ENCODE measurements around the gene CSNK1D.

The CSNK1D gene

DNA sequence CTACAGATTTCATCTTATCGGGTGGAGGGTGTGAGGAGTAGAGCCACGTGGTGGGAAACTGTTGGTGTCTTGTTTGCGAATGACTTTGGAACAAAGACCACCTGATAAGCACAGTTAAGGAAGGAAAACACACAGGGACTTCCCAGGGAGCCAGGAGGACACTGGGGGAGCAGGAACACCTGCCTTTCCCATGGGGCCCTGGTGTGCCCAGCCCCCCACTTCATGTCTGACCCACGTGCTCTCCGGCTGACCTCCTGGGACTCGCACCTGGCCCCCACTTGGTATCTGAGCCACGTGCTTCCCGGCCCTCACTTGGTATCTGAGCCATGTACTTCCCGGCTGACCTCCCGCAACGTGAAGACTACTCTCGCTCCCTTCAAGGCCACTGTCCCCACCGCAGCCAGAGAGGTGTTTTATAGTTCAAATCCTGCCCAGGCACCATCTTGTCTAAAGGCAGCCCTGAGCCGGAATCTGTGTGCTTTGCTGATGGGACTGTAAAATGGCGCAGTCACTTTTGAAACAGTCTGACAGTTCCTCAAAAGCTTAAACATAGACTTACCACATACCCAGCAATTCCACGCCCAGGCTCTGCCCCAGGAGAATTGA lies 5.4 kb upstream of the CSNK1D start:
- TF ChIP-seq, protein P1, sequence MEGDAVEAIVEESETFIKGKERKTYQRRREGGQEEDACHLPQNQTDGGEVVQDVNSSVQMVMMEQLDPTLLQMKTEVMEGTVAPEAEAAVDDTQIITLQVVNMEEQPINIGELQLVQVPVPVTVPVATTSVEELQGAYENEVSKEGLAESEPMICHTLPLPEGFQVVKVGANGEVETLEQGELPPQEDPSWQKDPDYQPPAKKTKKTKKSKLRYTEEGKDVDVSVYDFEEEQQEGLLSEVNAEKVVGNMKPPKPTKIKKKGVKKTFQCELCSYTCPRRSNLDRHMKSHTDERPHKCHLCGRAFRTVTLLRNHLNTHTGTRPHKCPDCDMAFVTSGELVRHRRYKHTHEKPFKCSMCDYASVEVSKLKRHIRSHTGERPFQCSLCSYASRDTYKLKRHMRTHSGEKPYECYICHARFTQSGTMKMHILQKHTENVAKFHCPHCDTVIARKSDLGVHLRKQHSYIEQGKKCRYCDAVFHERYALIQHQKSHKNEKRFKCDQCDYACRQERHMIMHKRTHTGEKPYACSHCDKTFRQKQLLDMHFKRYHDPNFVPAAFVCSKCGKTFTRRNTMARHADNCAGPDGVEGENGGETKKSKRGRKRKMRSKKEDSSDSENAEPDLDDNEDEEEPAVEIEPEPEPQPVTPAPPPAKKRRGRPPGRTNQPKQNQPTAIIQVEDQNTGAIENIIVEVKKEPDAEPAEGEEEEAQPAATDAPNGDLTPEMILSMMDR (IDR thresholded peaks at IDR 0.05; ENCODE audit: low read depth, low read length): no peak
- no peak for DNase-seq (ENCODE audit: low read depth, low spot score)
- in situ Hi-C loops (cut with HindIII; ENCODE audit: low sequenced_read_pairs): no loop called here
- H3K4me3 ChIP-seq (ENCODE audit: low read depth, low read length): no peak overlapping the region

DNA sequence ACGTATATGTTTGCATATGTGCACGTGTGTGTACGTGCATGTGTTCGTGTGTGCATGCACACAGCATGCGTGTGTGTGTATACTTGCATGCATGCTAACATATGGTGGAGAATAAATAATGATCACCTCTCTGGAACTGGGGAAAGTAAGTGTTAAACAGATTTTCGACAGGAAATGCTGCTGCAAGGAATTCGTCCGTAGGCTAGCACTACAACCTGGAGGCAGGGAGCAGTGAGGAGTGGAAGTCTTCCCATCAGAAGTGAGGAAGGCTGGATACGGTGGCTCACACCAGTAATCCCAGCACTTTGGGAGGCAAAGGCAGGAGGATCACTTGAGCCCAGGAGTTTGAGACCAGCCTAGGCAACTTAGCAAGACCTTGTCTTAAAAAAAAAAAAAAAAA lies 4.8 kb upstream of the CSNK1D start:
- DNase-seq (ENCODE audit: low read depth, low spot score): no peak
- in situ Hi-C loops (cut with HindIII; ENCODE audit: low sequenced_read_pairs): no loop called here
- H3K4me3 ChIP-seq (ENCODE audit: low read depth, low read length): no peak overlapping the region
- TF ChIP-seq, protein P1 (IDR thresholded peaks at IDR 0.05; ENCODE audit: low read depth, low read length): no peak

DNA sequence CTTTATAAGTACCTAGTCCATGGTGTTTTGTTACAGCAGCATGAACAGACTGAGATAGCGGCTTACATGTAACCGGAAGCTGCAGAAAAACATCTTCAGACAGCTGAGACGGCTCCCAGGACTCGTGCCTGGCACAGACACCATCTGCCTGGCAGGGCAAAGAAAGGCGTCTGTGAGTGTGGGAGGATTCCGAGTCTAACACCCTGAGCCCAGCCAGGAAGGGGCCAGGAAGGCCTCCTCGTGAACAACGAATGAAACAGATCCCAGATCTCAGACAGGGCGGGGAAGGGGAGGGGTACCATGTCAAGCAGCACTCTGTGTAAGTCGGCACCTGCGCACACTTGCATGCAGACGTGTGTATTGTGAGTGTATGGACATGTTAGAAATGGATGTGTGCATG lies 4.4 kb upstream of the CSNK1D start:
- TF ChIP-seq, protein P1 (IDR thresholded peaks at IDR 0.05; ENCODE audit: low read depth, low read length): no peak
- in situ Hi-C loops (cut with HindIII; ENCODE audit: low sequenced_read_pairs): no loop called here
- DNase-seq (ENCODE audit: low read depth, low spot score): no peak
- no peak overlapping the region for H3K4me3 ChIP-seq (ENCODE audit: low read depth, low read length)

DNA sequence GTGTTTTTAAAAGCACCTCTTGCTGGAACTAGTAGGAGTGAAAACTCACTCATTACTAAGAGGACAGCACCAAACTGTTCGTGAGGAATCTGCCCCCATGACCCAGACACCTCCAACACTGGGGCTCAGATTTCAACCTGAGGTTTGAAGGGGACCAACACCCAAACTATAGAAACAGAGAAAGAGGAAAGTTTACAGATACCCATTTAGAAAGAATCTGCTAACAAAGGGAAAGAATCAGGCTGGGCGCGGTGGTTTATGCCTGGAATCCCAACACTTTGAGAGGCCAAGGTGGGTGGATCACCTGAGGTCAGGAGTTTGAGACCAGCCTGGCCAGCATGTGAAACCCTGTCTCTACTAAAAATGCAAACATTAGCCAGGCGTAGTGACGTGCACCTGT lies 3.4 kb upstream of the CSNK1D start:
- in situ Hi-C loops (cut with HindIII; ENCODE audit: low sequenced_read_pairs): no loop called here

DNA sequence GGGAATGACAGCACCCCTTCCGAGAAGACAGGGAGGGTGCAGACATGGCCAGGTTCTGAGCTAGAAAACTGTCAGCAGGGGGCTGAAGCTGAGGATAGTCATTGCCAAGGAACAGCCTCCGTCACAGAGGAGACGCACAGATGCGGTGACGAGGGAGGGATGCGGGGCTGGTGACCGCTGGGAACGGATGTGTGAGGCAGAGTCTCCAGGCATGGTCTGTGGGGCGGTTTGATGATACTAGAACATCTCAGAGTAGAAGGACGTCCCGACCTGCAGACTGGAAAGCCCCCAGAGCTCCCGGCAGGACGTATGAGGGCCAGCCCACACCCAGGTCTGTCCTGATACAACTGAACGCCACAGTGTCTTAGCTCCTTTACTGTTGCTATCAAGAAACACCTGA lies 1.8 kb upstream of the CSNK1D start:
- DNase-seq (ENCODE audit: low read depth, low spot score): no peak

More for the DNA sequence above, 3.4 kb upstream of the CSNK1D start:
- DNase-seq (ENCODE audit: low read depth, low spot score): no peak
- H3K4me3 ChIP-seq (ENCODE audit: low read depth, low read length): no peak overlapping the region
- TF ChIP-seq, protein P1 (IDR thresholded peaks at IDR 0.05; ENCODE audit: low read depth, low read length): no peak

DNA sequence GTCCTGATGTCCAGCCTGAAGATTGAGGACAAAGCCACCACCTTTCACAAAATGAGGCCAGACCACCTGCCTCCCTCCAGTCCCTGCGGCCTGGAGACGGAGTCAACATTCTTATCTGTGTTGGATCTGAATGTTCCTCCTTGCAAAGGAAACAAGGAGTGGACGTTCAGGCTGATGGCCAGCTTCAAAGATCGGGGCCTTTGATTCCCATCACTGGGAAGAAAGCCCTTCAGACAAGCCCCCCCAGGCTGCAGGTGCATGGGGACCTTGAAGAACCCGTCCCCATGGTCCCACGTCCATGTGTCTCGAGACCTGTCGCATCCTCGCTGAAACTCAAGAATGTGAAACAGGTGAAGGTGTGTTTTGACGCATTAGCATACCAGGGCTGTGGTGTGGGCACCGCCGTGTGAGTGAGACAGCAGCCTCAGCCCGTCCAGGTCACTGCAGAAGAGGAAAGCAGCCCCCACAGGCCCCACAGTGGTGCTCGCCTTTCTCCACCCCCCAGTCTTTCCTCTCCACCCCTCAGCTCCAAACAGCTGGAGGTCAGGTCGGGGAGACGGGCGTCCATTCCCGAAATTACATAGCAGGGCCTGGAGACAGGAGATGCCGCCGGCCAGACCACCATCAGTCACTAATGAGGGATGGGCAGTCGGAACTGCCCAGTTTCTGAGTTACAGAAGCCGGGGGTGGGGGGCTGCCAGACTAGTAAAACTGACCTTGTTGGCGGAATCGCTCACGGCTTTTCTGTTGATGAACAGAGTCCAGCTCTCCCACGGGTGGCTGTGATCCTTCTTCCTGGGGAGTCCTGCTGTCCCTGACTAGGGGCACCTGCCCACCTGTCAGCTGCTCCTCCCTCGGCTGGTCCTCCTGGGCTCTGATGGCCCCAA lies 877 bp upstream of the CSNK1D start:
- no peak for DNase-seq (ENCODE audit: low read depth, low spot score)
- TF ChIP-seq, protein P1 (IDR thresholded peaks at IDR 0.05; ENCODE audit: low read depth, low read length): no peak
- in situ Hi-C loops (cut with HindIII; ENCODE audit: low sequenced_read_pairs): no loop called here
- peak overlapping the region; percentile 83 for H3K4me3 ChIP-seq (ENCODE audit: low read depth, low read length)

More for the DNA sequence above, 1.8 kb upstream of the CSNK1D start:
- TF ChIP-seq, protein P1 (IDR thresholded peaks at IDR 0.05; ENCODE audit: low read depth, low read length): no peak
- H3K4me3 ChIP-seq (ENCODE audit: low read depth, low read length): no peak overlapping the region
- in situ Hi-C loops (cut with HindIII; ENCODE audit: low sequenced_read_pairs): no loop called here

Data from astrocyte of the spinal cord (primary cell).